Left renal pelvis (tissue), 4 donors: Measurements from ENCODE around the gene CC2D1A. TPM values are rescaled to one million over a fixed set of nuclear protein-coding genes. Genes with fewer than 3 reads are reported as not detected.

ENCODE experiments used
- DNase-seq, 4 donors: peaks; one replicate each; pipeline ENCODE4 v3.0.0-alpha.2; 2013; ENCODE audit warnings: low read depth in 4 of 4, low spot score in 3 of 4
- polyA plus RNA-seq, 4 donors: library from polyadenylated mRNA; unstranded; fragments of 120-200 nt; gene quantifications; one replicate each; pipeline ENCODE4 v1.2.1, GENCODE V29; 2013; ENCODE audit not compliant: insufficient read length in 4 of 4

Gene CC2D1A
- polyA plus RNA-seq, 4 donors: 19.4 to 45.8 (median 23.0) TPM

- DNase-seq: no peak
Measured at GRCh38 chr19:13975870-13976269, 69.9 kb downstream of the CC2D1A start.

- no peak for DNase-seq
Measured at GRCh38 chr19:13976446-13976845, 70.4 kb downstream of the CC2D1A start.

- no peak for DNase-seq
Measured at GRCh38 chr19:13977803-13978202, 71.8 kb downstream of the CC2D1A start.

GRCh38 chr19:13978351-13979243 lies 72.6 kb downstream of the CC2D1A start:
- peak in 2 of 4 donors; percentile 75 for DNase-seq

- DNase-seq: no peak
Measured at GRCh38 chr19:13979244-13979615, 73.2 kb downstream of the CC2D1A start.

GRCh38 chr19:13979686-13980085 lies 73.7 kb downstream of the CC2D1A start:
- DNase-seq: no peak

- no peak for DNase-seq
Measured at GRCh38 chr19:13980340-13980739, 74.3 kb downstream of the CC2D1A start.

Other genes starting within 250 kb of the CC2D1A start
- gene MRI1, start 141.7 kb upstream of the CC2D1A start, polyA plus RNA-seq: 10 to 100 TPM; 15.5 to 42.7 (median 20.4) TPM
- 100 to 1,000 TPM in 2 of 4 donors, 10 to 100 TPM in 2; 82.6 to 127 (median 107) TPM for gene C19orf53, start 131.7 kb upstream of the CC2D1A start, polyA plus RNA-seq
- 10 to 100 TPM in 1 of 4 donors, 1 to 10 TPM in 3; 3.7 to 11.7 (median 6.8) TPM for gene ZSWIM4, start 110.8 kb upstream of the CC2D1A start, polyA plus RNA-seq
- gene NANOS3, start 29.1 kb upstream of the CC2D1A start, polyA plus RNA-seq: 1 to 10 TPM in 3 of 4 donors, under 1 TPM in 1; 0.79 to 2.6 (median 1.6) TPM
- 1 to 10 TPM; 4.8 to 8.9 (median 6.0) TPM for gene BRME1, start 84 bp upstream of the CC2D1A start, polyA plus RNA-seq
- 1 to 10 TPM in 3 of 4 donors, under 1 TPM in 1; 0.86 to 1.7 (median 1.4) TPM for gene PODNL1, start 32.2 kb downstream of the CC2D1A start, polyA plus RNA-seq
- gene DCAF15, start 46.3 kb downstream of the CC2D1A start, polyA plus RNA-seq: 10 to 100 TPM; 26.1 to 46.7 (median 28.2) TPM
- 10 to 100 TPM in 2 of 4 donors, 1 to 10 TPM in 2; 9.3 to 19.2 (median 10.2) TPM for gene RFX1, start 100.1 kb downstream of the CC2D1A start, polyA plus RNA-seq
- gene RLN3, start 121.9 kb downstream of the CC2D1A start, polyA plus RNA-seq: not detected
- 1 to 10 TPM; 3.8 to 7.8 (median 5.9) TPM for gene IL27RA, start 125.6 kb downstream of the CC2D1A start, polyA plus RNA-seq
- 10 to 100 TPM in 3 of 4 donors, under 1 TPM in 1; 0.94 to 32.9 (median 20.1) TPM for gene PALM3, start 155.9 kb downstream of the CC2D1A start, polyA plus RNA-seq
- 10 to 100 TPM in 1 of 4 donors, 1 to 10 TPM in 3; 1.3 to 10.3 (median 6.3) TPM for gene MISP3, start 166.6 kb downstream of the CC2D1A start, polyA plus RNA-seq
- gene C19orf67, start 179.6 kb downstream of the CC2D1A start, polyA plus RNA-seq: not detected
- gene SAMD1, start 184.6 kb downstream of the CC2D1A start, polyA plus RNA-seq: 10 to 100 TPM; 39.8 to 52.0 (median 41.4) TPM
- gene PRKACA, start 211.6 kb downstream of the CC2D1A start, polyA plus RNA-seq: 100 to 1,000 TPM in 2 of 4 donors, 10 to 100 TPM in 2; 90.6 to 106 (median 99.0) TPM
- gene ASF1B, start 230.4 kb downstream of the CC2D1A start, polyA plus RNA-seq: 10 to 100 TPM; 15.1 to 19.8 (median 19.4) TPM